HepG2 (cell line): ENCODE data around the gene POLE4. TPM values are rescaled to one million over a fixed set of nuclear protein-coding genes. Genes with fewer than 3 reads are reported as not detected.

ENCODE experiments used
- DR1 ChIP-seq: sonication (generic); formaldehyde crosslinking; IDR thresholded peaks from 2 replicates; pipeline ENCODE4 v1.8.0; 2021; ENCODE audit warnings: mild to moderate bottlenecking, missing genetic modification reagents, inconsistent platforms
- EHMT2 ChIP-seq: fragments of 200-600 bp; sonication (generic); IDR thresholded peaks from 2 replicates; pipeline ENCODE4 v1.7.0; 2017; ENCODE audit warnings: antibody characterized with exemption, low read depth, low read length, borderline replicate concordance
- ELF3 ChIP-seq: IDR thresholded peaks from 2 replicates; pipeline ENCODE4 v1.6.1; 2016; ENCODE audit warnings: missing genetic modification reagents, missing compliant biosample characterization
- GLMP ChIP-seq: sonication (generic); formaldehyde crosslinking; IDR thresholded peaks from 2 replicates; pipeline ENCODE4 v1.9.0; 2021; ENCODE audit warnings: missing genetic modification reagents, mild to moderate bottlenecking, borderline replicate concordance
- MEF2D ChIP-seq: sonication (generic); formaldehyde crosslinking; IDR thresholded peaks from 2 replicates; pipeline ENCODE4 v1.5.1; 2020; ENCODE audit warnings: mild to moderate bottlenecking, missing genetic modification reagents
- PCBP2 ChIP-seq: fragments of 200-400 bp; formaldehyde crosslinking; optimal IDR thresholded peaks from 2 replicates; pipeline ENCODE3; 2018; ENCODE audit warnings: low read length, low read depth; ENCODE audit not compliant: poor library complexity, severe bottlenecking
- PLSCR1 ChIP-seq: sonication (generic); formaldehyde crosslinking; IDR thresholded peaks from 2 replicates; pipeline ENCODE4 v1.5.0; 2020; ENCODE audit warnings: missing genetic modification reagents, mild to moderate bottlenecking, borderline replicate concordance
- REXO4 ChIP-seq: sonication (generic); formaldehyde crosslinking; IDR thresholded peaks from 2 replicates; pipeline ENCODE4 v1.8.0; 2022; ENCODE audit warnings: missing genetic modification reagents, mild to moderate bottlenecking, borderline replicate concordance
- RFX5 ChIP-seq: IDR thresholded peaks from 2 replicates; pipeline ENCODE4 v1.6.1; 2011; ENCODE audit warnings: low read depth, low read length, improper control_type of control experiment
- RORA ChIP-seq: sonication (generic); formaldehyde crosslinking; IDR thresholded peaks from 2 replicates; pipeline ENCODE4 v1.5.0; 2020; ENCODE audit warnings: mild to moderate bottlenecking, missing genetic modification reagents, moderate library complexity
- SMAD9 ChIP-seq: sonication (generic); formaldehyde crosslinking; IDR thresholded peaks from 2 replicates; pipeline ENCODE4 v1.5.1; 2020; ENCODE audit warnings: mild to moderate bottlenecking, missing genetic modification reagents
- THAP11 ChIP-seq: IDR thresholded peaks from 2 replicates; pipeline ENCODE4 v1.6.1; 2016; ENCODE audit warnings: missing biosample characterization, missing genetic modification reagents
- ZNF552 ChIP-seq: sonication (generic); formaldehyde crosslinking; IDR thresholded peaks from 2 replicates; pipeline ENCODE4 v1.9.0; 2022; ENCODE audit warnings: missing genetic modification reagents, mild to moderate bottlenecking, borderline replicate concordance
- ZNF589 ChIP-seq: sonication (generic); formaldehyde crosslinking; conservative IDR thresholded peaks from 2 replicates; pipeline ENCODE4 v1.8.0; 2022; ENCODE audit warnings: mild to moderate bottlenecking, moderate library complexity, missing genetic modification reagents
- ZNF713 ChIP-seq: sonication (generic); formaldehyde crosslinking; IDR thresholded peaks from 2 replicates; pipeline ENCODE4 v1.4.0; 2020; ENCODE audit warnings: mild to moderate bottlenecking, missing genetic modification reagents
- ZNF816 ChIP-seq: sonication (generic); formaldehyde crosslinking; IDR thresholded peaks from 2 replicates; pipeline ENCODE4 v1.8.0; 2022; ENCODE audit warnings: missing genetic modification reagents, mild to moderate bottlenecking, borderline replicate concordance
- ZSCAN25 ChIP-seq: sonication (generic); formaldehyde crosslinking; IDR thresholded peaks from 2 replicates; pipeline ENCODE4 v1.8.0; 2022; ENCODE audit warnings: mild to moderate bottlenecking, missing genetic modification reagents
- polyA plus RNA-seq, 8 experiments: library from polyadenylated mRNA; depleted of rRNA in 3 of 8; stranded (reverse) in 7 of 8; unstranded in 1 of 8; fragments of >200 nt; fragmentation: Illumina TruSeq in 4 of 8; extraction: Trizol in 4 of 8; gene quantifications; 2 replicates each; pipeline versions ENCODE4 v1.2.1 to v1.2.3, GENCODE V29; 2011 to 2016; ENCODE audit warnings: low read depth in 4 of 8, missing spikeins in 1 of 8, mixed read lengths in 1 of 8; ENCODE audit not compliant: insufficient read depth in 1 of 8
- total RNA-seq, 5 experiments: library from RNA; depleted of rRNA; stranded (reverse); fragments of >200 nt; fragmentation: Illumina TruSeq; extraction: Trizol; gene quantifications; 2 replicates each; pipeline ENCODE4 v1.2.3, GENCODE V29; 2016; ENCODE audit warnings: low read depth in 1 of 5
- TF ChIP-seq, protein P1 (sequence below): sonication (generic); formaldehyde crosslinking; IDR thresholded peaks from 2 replicates; pipeline ENCODE4 v1.5.0; 2020; ENCODE audit warnings: missing genetic modification reagents
- TF ChIP-seq, protein P2 (sequence below): sonication (generic); formaldehyde crosslinking; IDR thresholded peaks from 2 replicates; pipeline ENCODE4 v1.4.0; 2020; ENCODE audit warnings: low read depth, mild to moderate bottlenecking, missing genetic modification reagents
- TF ChIP-seq, protein P3 (sequence below): sonication (generic); formaldehyde crosslinking; conservative IDR thresholded peaks from 2 replicates; pipeline ENCODE4 v1.8.1; 2023; ENCODE audit warnings: missing genetic modification reagents

Gene POLE4
- total and polyA plus RNA-seq, 2 of the 13 experiments (the other 11 are each of a cell fraction or from before 2014, with no cell fraction given) = 106 to 116 TPM

DNA sequence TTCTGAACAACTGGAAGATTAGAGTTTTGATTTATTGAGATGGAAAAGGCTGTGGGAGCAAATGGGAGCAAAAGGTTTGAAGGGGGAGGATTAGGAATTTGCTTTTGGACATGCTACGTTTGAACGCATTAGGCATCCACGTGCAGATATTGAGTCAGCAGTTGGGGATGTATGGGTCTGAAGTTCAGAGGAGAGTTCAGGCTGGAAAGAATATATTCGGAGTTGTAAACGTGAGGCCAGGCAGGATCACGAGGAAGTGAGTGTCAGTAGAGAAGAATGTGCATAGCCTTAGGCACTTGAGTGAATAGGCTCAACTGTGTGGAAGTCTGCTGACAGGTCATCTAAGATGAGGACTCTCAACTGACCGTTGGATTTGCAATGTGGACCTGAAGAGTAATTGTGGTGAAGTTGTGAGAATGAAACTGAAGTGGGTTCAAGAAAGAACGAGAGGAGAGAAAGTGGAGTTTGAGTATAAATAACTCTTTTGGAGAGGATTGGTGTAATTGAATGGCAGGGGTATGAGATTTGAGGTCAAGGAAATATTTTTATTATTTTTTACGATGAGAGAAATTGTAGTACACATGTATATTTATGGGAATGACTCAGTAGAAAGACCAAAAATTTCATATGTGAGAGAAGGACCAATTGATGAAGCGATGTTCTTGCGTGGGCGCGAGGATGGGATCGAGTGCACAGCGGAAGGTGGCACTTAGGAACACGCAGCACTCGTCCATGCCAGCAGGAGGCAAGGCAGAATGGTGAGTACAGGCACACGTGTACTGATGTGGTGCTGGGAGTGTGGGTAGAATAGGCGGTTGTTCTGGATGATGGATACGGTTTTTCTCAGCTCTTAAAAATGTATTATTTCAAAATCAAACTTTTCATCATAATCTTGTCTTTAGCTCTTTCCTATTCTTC is 40.5 kb upstream of the POLE4 start (continued):
- TF ChIP-seq, protein P1, sequence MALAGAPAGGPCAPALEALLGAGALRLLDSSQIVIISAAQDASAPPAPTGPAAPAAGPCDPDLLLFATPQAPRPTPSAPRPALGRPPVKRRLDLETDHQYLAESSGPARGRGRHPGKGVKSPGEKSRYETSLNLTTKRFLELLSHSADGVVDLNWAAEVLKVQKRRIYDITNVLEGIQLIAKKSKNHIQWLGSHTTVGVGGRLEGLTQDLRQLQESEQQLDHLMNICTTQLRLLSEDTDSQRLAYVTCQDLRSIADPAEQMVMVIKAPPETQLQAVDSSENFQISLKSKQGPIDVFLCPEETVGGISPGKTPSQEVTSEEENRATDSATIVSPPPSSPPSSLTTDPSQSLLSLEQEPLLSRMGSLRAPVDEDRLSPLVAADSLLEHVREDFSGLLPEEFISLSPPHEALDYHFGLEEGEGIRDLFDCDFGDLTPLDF (CRISPR knock-in tag) = no peak
- 0 out of 2 replicates have a peak, but pooled peaks have one; percentile 20 for TF ChIP-seq THAP11
- TF ChIP-seq REXO4 (CRISPR knock-in tag) = no peak
- no peak for TF ChIP-seq DR1
- no peak for TF ChIP-seq RFX5
- no peak for TF ChIP-seq SMAD9 (CRISPR knock-in tag)
- TF ChIP-seq GLMP (CRISPR knock-in tag) = no peak
- TF ChIP-seq ZNF589 (CRISPR knock-in tag) = no peak; the same call in 1 of the 2 replicates
- no peak for TF ChIP-seq RORA (CRISPR knock-in tag)
- TF ChIP-seq, protein P2, sequence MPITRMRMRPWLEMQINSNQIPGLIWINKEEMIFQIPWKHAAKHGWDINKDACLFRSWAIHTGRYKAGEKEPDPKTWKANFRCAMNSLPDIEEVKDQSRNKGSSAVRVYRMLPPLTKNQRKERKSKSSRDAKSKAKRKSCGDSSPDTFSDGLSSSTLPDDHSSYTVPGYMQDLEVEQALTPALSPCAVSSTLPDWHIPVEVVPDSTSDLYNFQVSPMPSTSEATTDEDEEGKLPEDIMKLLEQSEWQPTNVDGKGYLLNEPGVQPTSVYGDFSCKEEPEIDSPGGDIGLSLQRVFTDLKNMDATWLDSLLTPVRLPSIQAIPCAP = no peak
- TF ChIP-seq ELF3 = peak; percentile 86
- TF ChIP-seq ZNF713 (CRISPR knock-in tag) = peak; percentile 86; the same call in 1 of the 2 replicates
- TF ChIP-seq ZSCAN25 (CRISPR knock-in tag) = peak; percentile 53; the same call in 1 of the 2 replicates
- TF ChIP-seq PCBP2 = no peak
- no peak; the same call in 1 of the 2 replicates for TF ChIP-seq PLSCR1
- peak; percentile 94 for TF ChIP-seq MEF2D (CRISPR knock-in tag)
- no peak for TF ChIP-seq ZNF816
- TF ChIP-seq EHMT2 = no peak
- TF ChIP-seq ZNF552 = no peak
- TF ChIP-seq, protein P3, sequence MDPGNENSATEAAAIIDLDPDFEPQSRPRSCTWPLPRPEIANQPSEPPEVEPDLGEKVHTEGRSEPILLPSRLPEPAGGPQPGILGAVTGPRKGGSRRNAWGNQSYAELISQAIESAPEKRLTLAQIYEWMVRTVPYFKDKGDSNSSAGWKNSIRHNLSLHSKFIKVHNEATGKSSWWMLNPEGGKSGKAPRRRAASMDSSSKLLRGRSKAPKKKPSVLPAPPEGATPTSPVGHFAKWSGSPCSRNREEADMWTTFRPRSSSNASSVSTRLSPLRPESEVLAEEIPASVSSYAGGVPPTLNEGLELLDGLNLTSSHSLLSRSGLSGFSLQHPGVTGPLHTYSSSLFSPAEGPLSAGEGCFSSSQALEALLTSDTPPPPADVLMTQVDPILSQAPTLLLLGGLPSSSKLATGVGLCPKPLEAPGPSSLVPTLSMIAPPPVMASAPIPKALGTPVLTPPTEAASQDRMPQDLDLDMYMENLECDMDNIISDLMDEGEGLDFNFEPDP (CRISPR knock-in tag) = no peak
